HG03025 (cell line): ENCODE data around the gene LONP2.
"Not testable (repeated sequence)": the region's sequence is repeated elsewhere in the genome, so short reads cannot be mapped to it uniquely, and the experiment has no call there.

Experiments used
- ATAC-seq: cut with Tn5 transposase; IDR thresholded peaks from one replicate; pipeline ENCODE4 v1.9.1; 2021; ENCODE audit warnings: mild to moderate bottlenecking, moderate library complexity; ENCODE audit not compliant: unreplicated experiment, low FRiP score

LONP2 gene

DNA sequence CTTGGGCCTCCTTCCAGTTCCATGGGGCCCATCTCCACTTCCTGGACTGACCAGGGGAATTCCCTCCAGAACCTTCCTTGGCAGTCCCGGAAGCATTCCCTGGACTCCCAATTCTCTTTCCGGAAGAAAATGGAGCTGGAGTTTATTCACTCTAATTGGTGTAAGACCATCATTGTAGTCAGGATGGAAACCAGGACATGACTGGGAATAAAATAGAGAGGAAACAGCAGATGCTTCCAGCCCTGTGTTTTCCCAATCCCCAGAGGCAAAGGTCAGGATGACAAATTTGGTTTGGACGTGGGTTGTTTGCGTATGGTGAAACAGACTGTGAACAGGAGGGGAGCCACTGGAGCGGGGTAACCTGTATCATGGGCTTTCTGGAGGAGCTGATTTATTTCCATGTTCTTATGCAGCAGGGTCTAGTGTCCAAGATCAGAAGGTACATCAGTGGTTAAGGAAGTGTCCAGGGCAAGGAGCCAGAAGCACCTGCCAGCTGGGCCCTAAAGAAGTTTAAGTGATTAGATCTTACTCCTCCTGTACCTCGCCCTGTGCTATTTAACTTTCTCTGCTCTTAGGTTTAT, 8.5 kb upstream of the LONP2 start:
- no peak for ATAC-seq

- no peak for ATAC-seq
Measured at GRCh38 chr16:48236286-48236685, 7.8 kb upstream of the LONP2 start.

DNA sequence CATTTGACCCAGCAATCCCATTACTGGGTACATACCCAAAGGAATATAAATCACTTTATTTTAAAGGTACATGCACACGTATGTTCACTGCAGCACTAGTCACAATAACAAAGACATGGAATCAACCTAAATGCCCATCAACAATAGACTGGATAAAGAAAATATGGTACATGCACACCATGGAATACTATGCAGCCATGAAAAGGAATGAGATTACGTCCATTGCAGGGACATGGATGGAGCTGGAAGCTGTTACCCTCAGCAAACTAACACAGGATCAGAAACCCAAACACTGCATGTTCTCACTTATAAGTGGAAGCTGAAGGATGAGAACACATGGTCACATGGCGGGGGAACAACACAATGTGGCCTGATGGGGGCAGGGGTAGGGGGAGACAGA, 4.0 kb upstream of the LONP2 start:
- ATAC-seq = not testable (repeated sequence)

GRCh38 chr16:48244863-48245195, 729 bp downstream of the LONP2 start:
- ATAC-seq = no peak

DNA sequence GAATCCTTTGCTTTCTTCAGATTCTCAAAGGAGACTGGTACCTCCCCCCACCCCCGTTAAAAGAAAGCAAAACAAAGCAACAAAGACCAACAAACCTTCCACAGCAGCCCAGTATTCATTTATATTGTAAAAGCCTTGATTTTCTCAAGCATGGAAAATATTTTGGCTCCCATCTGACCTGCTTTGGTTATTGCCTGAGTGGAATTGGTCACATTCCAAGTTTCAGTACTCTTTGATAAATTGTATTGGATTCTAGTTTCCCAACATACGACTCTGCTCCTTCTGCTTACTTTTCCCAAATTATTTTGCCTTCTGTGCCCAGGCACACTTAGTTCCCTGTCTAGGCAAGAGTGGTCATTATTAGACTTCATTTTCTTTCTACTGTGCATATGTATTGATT, 2.0 kb downstream of the LONP2 start:
- ATAC-seq = no peak

DNA sequence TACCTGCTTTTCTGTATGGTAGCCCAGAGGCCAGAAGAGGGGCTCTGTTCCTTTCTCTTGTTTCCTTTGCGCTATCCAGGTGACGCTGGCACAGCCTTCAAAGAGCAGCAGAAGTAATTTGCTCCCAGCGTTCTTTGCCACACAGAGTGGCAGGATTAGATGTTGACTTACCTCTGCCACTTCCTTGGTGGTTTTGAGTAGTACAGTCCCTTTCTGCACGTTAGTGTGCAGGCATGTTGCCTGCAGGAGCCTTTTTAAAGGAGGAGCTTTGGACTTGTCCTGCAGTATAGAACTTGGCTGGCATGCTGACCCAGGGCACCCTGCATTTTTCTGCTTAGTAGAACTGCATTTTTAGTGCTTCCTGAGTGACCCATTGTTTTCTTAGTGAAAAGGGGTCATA, 3.2 kb downstream of the LONP2 start, which contains the start of gene ABCC11:
TSS of gene ABCC11 (minus strand) at position 229 of the 400 bp plus-strand sequence. CDS start 15,618 bp downstream, outside the sequence.
- no peak for ATAC-seq

GRCh38 chr16:48250520-48251278, 6.6 kb downstream of the LONP2 start:
- no peak for ATAC-seq

- no peak for ATAC-seq
Measured at GRCh38 chr16:48252013-48252412, 7.9 kb downstream of the LONP2 start.

DNA sequence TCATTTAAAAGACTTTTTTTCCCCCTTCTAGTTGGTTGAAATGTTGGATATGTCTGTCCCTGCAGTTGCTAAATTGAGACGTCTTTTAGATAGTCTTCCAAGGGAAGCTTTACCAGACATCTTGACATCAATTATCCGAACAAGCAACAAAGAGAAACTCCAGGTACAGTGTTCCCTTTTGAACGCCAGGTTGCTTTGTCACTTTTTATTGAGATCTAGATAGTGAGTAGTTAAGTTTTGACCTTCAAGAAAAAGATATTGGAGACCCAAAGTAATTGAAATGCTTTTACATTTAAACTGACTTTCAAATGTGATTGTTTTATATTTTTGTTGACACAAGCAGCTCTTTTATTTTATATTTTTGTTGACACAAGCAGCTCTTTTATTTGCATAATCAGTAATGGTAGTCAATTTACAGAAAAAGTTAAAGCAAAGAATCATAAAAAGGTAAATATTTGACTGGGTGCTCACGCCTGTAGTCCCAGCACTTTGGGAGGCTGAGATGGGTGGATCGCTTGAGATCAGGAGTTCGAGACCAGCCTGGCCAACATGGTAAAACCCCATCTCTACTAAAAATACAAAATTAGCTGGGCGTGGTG, 12.6 kb downstream of the LONP2 start:
- ATAC-seq = no peak

GRCh38 chr16:48261569-48261968, 17.5 kb downstream of the LONP2 start:
- no peak for ATAC-seq

DNA sequence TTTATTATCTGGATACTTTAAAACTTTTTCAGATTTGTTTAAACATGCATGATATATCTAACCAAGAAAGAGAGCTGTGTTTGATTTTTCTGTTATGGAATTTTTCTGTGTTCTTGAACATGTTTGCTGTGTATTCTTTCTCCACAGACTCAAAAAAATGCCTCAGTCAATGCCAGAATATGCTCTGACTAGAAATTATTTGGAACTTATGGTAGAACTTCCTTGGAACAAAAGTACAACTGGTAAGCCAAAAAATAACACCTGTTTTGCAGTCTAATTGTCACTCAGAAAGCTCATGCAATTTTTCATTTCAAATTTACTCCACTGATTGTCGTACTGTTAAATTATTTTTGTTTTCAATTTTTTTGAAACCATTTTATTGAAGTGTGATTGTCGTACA, 18.5 kb downstream of the LONP2 start:
- ATAC-seq = no peak

GRCh38 chr16:48269011-48269410, 24.9 kb downstream of the LONP2 start:
- no peak for ATAC-seq

DNA sequence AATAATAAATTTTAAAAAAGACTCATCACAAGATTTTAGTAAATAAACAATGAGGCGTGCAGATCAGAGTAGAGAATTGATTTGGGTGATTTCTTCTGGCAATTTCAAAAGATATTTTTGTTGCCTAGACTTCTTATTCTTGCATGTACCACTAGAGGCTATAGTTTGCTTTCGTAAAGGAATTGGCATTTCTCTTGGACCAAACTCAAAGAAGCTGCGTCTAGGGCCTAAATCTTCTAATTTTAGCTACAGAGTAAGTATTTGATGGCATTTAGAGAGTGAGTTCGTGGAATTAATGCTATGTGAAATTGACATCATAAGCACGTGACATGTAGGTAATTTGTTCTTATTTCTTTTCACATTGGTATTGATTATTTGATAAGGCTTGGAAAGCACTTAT, 27.6 kb downstream of the LONP2 start:
- ATAC-seq = no peak

DNA sequence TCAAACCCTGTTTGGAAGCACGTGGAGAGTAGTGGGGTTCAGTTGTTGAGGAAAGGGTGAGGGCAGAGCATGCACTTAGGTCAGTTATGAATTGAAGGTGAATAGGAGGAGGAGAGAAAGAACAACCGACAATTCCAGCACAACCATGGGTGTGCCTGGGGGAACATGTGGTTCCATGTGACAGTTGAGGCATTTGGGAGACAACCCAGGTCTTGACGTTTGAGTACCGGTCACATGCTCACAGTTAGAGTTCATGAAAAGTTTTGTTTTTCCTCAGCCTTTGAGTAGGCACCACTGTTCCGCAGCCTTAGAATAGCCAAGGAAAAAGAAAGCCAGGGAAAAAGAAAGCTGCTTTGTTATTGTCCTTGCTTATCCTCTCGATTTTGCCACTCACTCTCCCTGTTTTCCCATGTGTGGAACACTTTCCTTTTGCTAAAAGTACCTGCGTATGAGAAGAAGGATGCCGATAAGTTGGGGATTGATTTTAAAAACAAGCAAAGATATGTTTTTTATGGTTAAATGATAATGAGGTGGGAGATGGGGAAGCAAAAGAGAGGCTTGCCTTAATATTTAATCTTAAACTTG, 28.8 kb downstream of the LONP2 start:
- no peak for ATAC-seq

- no peak for ATAC-seq
Measured at GRCh38 chr16:48274476-48274875, 30.4 kb downstream of the LONP2 start.

DNA sequence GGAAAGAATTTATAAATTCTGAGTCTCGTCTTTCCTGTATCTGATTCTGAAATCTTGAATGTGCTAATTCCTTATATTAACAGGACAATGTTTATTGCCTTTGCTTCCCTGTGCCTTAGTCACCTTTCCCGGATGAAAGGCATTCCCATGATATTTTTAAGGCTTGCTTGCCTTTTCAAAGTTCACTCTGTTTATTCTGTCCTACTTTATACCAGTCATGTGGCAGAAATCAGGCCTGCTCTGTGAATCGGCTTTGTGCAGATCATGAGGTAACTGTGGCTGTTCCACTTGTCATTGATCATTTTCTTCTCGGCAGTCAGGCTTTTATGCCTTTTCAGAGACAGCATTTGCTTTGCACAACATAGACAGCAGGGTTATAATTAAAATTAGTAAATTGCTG, 32.0 kb downstream of the LONP2 start:
- ATAC-seq = no peak

DNA sequence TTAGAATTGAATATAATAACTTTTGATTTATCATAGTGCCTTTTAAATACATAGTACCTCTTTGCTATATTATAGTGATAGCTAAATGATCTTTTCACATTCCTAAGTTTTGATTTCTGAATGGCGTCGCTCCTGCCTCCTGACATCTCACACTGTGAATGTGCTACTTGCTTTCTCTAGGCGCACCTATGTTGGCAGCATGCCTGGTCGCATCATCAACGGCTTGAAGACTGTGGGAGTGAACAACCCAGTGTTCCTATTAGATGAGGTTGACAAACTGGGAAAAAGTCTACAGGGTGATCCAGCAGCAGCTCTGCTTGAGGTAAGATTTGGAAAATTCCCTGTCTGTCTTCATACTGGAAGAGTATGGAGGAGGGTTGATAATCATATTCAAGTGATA, 33.1 kb downstream of the LONP2 start:
- no peak for ATAC-seq

- no peak for ATAC-seq
Measured at GRCh38 chr16:48279199-48279598, 35.1 kb downstream of the LONP2 start.

DNA sequence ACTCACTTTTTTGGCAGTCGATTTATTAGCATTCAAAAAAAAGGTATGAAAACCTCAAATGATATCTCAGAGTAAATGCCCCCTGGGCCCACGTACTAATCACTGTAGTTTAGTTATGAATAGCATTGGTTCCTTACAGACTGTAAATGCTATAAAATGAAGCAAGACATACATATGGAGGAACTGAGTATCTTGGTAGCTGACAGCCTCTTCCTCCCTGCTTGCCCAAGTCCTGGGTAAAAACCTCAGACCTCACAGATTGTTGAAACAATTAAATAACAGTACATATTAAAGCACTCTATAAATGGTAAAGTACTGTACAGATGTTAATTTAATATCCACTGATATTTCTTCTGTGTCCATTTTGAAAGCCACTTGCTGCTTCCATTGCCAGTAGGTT, 36.4 kb downstream of the LONP2 start:
- ATAC-seq = no peak

- no peak for ATAC-seq
Measured at GRCh38 chr16:48282636-48283263, 38.6 kb downstream of the LONP2 start.

DNA sequence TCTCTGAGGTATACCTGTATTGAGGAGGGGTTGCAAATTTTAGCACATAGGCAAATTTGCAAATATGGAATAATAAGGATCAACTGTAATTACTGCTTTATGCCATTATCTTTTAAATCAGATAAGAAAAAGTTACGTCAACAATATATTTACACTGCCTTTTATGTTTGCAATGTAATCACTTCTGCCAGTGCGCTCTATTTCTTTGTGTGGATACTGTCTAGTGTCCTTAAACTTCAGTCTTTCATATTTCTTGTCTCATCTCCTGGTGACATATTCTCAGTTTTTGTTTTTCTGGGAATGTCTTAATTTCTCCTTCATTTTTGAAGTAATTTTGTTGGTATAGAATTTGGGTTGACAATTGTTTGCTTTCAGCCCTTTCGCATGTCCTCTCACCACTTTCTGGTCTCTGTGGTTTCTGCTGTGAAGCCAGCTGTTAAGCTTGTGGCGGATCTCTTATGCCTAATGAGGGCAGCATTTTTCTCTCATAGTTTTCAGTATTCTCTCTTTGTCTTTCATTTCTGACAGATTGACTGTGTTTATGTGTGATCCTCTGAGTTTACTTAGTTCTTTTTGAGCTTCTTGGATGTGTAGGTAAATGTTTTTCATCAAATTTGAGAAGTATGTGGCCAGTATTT, 40.8 kb downstream of the LONP2 start:
- ATAC-seq = no peak
